ENCODE data around the gene CALY. TPM values are rescaled to one million over a fixed set of nuclear protein-coding genes. Genes with fewer than 3 reads are reported as not detected.

The CALY gene
- total RNA-seq, 1 experiment from 2014 or later = not detected

DNA sequence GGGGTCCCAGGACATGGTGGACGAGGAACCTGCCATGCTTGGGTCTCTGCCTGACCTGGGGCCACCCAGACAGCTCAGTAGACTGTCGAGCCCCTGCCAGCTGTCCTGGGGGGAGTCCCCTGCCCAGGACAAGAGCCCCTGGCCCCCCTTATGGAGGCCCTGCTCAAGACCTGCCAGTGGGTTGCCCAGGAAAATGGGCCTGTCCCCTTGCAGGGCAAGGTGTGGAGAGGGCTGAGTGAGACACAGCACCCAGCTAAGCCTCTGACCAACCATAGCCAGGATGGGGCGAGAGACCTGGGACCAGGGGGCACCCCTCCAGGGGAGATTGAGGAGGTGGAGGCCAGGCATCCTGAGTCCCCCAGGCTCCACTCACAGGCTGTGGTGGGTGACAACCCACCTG is 19.3 kb upstream of the CALY start:
- DNase-seq (ENCODE audit: low read depth) = no peak
- in situ Hi-C loops (cut with HindIII; ENCODE audit: low pct_unique_long_range_greater_than_20kb, low sequenced_read_pairs) = no loop called here

DNA sequence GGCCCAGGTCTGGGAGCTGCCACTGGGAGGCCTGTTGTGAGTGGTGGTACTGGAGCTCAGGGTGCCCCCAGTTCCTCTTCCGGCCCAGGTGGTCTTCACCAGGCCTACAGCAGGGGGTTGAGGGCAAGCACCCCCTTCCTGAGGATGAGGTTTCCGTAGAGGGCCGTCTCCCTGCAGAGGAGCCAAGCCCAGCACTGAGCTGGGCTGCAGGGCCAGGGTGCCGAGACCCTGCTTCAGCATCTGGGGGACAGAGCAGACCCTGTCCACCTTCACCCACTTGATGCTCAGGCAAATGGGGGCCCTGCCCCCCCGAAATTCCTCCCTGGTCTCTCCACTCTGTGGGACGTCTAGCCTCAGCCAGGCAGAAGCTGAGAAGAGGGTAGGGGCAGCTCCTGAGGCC is 18.6 kb upstream of the CALY start:
- in situ Hi-C loops (cut with HindIII; ENCODE audit: low pct_unique_long_range_greater_than_20kb, low sequenced_read_pairs) = no loop called here
- DNase-seq (ENCODE audit: low read depth) = no peak

- in situ Hi-C loops (cut with HindIII; ENCODE audit: low pct_unique_long_range_greater_than_20kb, low sequenced_read_pairs) = no loop called here
- DNase-seq (ENCODE audit: low read depth) = no peak
These were observed 18.1 kb upstream of the CALY start for GRCh38 chr10:133354672-133355240.

- DNase-seq (ENCODE audit: low read depth) = no peak
- in situ Hi-C loops (cut with HindIII; ENCODE audit: low pct_unique_long_range_greater_than_20kb, low sequenced_read_pairs) = no loop called here
These were observed 17.4 kb upstream of the CALY start for GRCh38 chr10:133353988-133354605.

DNA sequence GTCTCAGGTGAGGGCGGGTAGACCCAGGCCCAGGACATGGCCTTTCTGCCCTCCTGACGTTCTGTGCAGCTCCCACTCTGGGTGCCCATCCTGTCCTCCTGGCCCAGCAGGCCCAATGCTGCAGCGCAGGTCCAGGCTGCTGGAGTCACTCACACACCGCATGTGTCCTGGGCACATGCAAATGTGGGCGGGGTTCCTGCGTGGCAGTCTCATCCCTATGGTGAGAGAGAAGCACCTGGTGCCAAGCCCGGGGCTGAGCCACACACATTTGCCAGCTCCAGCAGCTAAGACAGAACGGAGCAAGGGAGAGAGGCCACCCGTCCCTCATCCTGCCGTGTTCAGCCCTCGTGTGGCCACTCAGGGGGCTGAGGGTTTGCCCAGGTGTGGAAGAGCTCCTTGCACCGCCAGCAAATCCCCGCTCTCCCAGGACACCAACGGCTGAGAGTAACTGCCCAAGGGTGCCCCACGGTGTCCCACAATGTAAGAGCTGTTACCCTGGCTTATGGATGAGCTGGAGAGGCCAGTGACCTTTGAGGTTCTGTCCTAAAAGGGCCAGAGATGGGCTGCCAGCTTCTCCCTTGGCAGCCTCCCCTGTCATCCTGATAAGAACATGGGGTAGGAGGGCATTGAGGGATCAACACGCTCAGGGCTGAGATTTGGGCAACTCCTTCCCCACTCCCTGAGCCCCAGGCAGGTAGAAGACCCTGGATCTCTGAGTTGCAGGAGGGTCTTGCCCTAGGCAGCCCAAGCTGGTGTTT is 16.7 kb upstream of the CALY start:
- DNase-seq (ENCODE audit: low read depth) = no peak
- in situ Hi-C loops (cut with HindIII; ENCODE audit: low pct_unique_long_range_greater_than_20kb, low sequenced_read_pairs) = no loop called here

GRCh38 chr10:133351408-133352318 is 15.0 kb upstream of the CALY start:
- in situ Hi-C loops (cut with HindIII; ENCODE audit: low pct_unique_long_range_greater_than_20kb, low sequenced_read_pairs) = no loop called here
- DNase-seq (ENCODE audit: low read depth) = no peak

GRCh38 chr10:133350950-133351329 is 14.2 kb upstream of the CALY start:
- DNase-seq (ENCODE audit: low read depth) = no peak
- in situ Hi-C loops (cut with HindIII; ENCODE audit: low pct_unique_long_range_greater_than_20kb, low sequenced_read_pairs) = no loop called here

- in situ Hi-C loops (cut with HindIII; ENCODE audit: low pct_unique_long_range_greater_than_20kb, low sequenced_read_pairs) = no loop called here
These were observed 13.7 kb upstream of the CALY start for GRCh38 chr10:133350283-133350949.

GRCh38 chr10:133349577-133350011 is 12.9 kb upstream of the CALY start:
- in situ Hi-C loops (cut with HindIII; ENCODE audit: low pct_unique_long_range_greater_than_20kb, low sequenced_read_pairs) = no loop called here
- no peak for DNase-seq (ENCODE audit: low read depth)

More at GRCh38 chr10:133350283-133350949, 13.7 kb upstream of the CALY start:
- DNase-seq (ENCODE audit: low read depth) = no peak

- DNase-seq (ENCODE audit: low read depth) = no peak
- in situ Hi-C loops (cut with HindIII; ENCODE audit: low pct_unique_long_range_greater_than_20kb, low sequenced_read_pairs) = no loop called here
These were observed 12.5 kb upstream of the CALY start for GRCh38 chr10:133349160-133349568.

DNA sequence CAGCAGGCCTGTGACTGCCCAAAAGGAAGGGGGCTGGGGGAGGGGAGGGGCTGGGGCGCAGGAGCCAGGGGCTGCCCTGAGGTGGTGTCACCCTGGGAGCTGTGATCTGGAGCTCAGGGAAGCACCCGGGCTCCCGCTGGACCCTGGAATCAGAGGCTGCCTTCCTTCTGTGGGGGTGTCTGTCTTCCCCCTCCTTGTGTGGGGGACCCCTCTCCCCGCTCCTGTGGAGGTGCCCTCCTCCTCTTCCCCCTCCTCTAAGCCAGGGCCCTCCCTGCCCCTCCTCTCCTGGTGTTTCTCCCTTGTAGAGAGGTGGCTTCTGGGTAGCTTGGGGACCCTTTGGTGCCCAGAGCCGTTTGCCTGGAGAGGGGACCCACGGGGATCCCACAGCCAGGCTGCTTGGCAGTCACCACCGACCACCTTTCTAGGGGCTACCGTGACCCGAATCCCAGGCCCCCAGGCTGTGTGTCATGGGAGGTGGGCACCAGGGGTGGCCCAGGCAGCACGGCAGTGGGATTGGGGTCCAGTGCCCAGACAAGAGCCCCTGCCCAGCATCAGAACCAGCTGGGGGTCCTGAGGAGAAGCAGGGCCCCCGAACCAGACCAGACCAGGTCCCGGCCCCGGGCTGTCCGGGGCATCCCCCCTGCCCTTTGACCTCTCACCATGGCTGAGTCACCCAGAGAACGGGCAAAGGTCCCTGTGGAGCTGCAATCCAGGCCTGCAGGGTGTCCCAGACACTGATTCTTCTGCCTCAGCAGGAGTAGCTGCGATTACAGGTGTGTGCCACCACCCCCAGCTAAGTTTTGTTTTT is 11.2 kb upstream of the CALY start:
- DNase-seq (ENCODE audit: low read depth) = no peak
- in situ Hi-C loops (cut with HindIII; ENCODE audit: low pct_unique_long_range_greater_than_20kb, low sequenced_read_pairs) = no loop called here

GRCh38 chr10:133346413-133346812 is 9.7 kb upstream of the CALY start:
- no peak for DNase-seq (ENCODE audit: low read depth)
- in situ Hi-C loops (cut with HindIII; ENCODE audit: low pct_unique_long_range_greater_than_20kb, low sequenced_read_pairs) = no loop called here

DNA sequence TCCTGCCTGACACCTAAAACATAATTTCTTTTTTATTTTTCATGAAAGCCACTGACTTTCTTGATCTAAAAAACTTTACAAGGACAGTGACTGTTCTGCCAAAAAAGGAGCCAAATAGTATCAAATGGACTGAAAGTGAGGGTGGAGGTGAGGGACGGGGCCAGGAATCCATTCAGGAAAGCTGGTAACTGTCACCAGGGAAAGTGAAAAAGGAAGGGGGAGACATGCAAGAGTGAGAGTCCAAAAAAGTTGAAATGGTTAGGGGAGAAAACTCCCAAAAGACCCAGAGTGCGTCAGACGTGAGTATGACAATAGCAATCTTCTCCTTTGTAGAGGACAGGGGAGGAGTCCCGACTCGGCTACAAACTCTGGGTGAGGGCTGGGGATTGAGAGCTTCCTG is 7.5 kb upstream of the CALY start:
- DNase-seq (ENCODE audit: low read depth) = no peak
- in situ Hi-C loops (cut with HindIII; ENCODE audit: low pct_unique_long_range_greater_than_20kb, low sequenced_read_pairs) = no loop called here

- DNase-seq (ENCODE audit: low read depth) = no peak
- in situ Hi-C loops (cut with HindIII; ENCODE audit: low pct_unique_long_range_greater_than_20kb, low sequenced_read_pairs) = no loop called here
These were observed 6.9 kb upstream of the CALY start for GRCh38 chr10:133343558-133343957.

- DNase-seq (ENCODE audit: low read depth) = no peak
- in situ Hi-C loops (cut with HindIII; ENCODE audit: low pct_unique_long_range_greater_than_20kb, low sequenced_read_pairs) = no loop called here
These were observed 6.2 kb upstream of the CALY start for GRCh38 chr10:133342942-133343341.

GRCh38 chr10:133341983-133342382 is 5.3 kb upstream of the CALY start:
- DNase-seq (ENCODE audit: low read depth) = no peak
- in situ Hi-C loops (cut with HindIII; ENCODE audit: low pct_unique_long_range_greater_than_20kb, low sequenced_read_pairs) = no loop called here

DNA sequence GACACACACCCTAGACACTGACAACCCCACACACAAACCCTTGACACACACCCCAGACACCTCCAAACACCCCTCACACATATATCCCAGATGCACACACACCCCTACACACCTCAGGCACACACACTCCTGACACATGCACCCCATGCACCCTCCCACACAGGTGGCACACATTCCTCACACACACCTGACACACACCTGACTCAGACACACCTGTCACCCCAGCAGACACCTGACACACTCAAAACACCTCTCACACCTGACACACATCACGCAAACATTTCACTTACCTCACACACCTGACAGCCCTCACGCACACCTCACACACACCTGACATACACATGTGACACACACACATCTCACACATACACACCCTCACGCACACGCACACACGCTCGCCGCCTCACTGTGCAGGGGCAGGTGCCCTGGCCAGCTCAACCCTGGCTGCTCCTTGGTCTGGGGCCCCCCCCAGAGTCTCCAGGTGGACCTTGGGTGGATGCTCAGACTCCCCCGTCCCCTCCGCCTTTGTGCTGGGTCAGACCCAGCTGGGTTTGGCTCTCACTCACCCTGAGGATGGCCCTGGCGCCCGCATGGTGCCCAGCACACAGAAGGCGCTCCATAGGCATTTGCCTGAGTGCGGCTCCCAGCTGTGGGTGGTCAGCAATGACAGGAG is 3.1 kb upstream of the CALY start:
- DNase-seq (ENCODE audit: low read depth) = no peak
- in situ Hi-C loops (cut with HindIII; ENCODE audit: low pct_unique_long_range_greater_than_20kb, low sequenced_read_pairs) = no loop called here

Measured in Caki2 (cell line).